ENCODE results near the gene KRT84. TPM values are rescaled to one million over a fixed set of nuclear protein-coding genes. Genes with fewer than 3 reads are reported as not detected.

The KRT84 gene
- total and polyA plus RNA-seq, 9 of the 15 experiments (the other 6 are each of a cell fraction or from before 2014, with no cell fraction given) = not detected

DNA sequence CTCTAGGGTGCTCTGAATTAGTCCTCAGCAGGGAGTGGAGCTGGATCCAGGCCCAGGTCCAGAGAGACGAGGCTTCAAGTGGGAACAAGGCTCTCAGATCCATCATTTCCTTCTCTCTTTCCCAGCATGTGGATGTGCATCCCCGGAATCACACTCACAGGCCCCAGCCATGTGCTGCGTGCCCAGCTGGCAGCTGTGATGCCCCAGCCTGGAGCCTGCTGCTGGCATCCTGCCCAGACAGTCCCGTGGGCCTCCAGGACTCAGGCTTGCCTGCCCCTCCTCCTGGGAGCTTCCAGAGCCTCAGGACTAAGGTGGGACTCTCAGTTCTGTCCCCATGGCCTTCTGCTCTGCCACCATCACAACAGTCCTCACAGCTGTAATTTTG, 6.2 kb upstream of the KRT84 start (continued):
- TF ChIP-seq, protein P1, sequence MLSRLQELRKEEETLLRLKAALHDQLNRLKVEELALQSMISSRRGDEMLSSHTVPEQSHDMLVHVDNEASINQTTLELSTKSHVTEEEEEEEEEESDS (CRISPR knock-in tag; IDR thresholded peaks at IDR 0.05) = no peak
- TF ChIP-seq, protein P2, sequence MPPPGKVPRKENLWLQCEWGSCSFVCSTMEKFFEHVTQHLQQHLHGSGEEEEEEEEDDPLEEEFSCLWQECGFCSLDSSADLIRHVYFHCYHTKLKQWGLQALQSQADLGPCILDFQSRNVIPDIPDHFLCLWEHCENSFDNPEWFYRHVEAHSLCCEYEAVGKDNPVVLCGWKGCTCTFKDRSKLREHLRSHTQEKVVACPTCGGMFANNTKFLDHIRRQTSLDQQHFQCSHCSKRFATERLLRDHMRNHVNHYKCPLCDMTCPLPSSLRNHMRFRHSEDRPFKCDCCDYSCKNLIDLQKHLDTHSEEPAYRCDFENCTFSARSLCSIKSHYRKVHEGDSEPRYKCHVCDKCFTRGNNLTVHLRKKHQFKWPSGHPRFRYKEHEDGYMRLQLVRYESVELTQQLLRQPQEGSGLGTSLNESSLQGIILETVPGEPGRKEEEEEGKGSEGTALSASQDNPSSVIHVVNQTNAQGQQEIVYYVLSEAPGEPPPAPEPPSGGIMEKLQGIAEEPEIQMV (tag; conservative IDR thresholded peaks at IDR 0.05; ENCODE audit: low read depth) = no peak
- TF ChIP-seq TEAD2 (tag; IDR thresholded peaks at IDR 0.05) (no peak), NUFIP1 (IDR thresholded peaks at IDR 0.05; ENCODE audit: partially characterized antibody) (no peak), CREBBP (IDR thresholded peaks at IDR 0.05; ENCODE audit: low read depth, low read length) (no peak), ZC3H11A (IDR thresholded peaks at IDR 0.05; ENCODE audit: low read depth, low read length) (no peak), ZNF551 (CRISPR knock-in tag; IDR thresholded peaks at IDR 0.05) (no peak)
- TF ChIP-seq, protein P3, sequence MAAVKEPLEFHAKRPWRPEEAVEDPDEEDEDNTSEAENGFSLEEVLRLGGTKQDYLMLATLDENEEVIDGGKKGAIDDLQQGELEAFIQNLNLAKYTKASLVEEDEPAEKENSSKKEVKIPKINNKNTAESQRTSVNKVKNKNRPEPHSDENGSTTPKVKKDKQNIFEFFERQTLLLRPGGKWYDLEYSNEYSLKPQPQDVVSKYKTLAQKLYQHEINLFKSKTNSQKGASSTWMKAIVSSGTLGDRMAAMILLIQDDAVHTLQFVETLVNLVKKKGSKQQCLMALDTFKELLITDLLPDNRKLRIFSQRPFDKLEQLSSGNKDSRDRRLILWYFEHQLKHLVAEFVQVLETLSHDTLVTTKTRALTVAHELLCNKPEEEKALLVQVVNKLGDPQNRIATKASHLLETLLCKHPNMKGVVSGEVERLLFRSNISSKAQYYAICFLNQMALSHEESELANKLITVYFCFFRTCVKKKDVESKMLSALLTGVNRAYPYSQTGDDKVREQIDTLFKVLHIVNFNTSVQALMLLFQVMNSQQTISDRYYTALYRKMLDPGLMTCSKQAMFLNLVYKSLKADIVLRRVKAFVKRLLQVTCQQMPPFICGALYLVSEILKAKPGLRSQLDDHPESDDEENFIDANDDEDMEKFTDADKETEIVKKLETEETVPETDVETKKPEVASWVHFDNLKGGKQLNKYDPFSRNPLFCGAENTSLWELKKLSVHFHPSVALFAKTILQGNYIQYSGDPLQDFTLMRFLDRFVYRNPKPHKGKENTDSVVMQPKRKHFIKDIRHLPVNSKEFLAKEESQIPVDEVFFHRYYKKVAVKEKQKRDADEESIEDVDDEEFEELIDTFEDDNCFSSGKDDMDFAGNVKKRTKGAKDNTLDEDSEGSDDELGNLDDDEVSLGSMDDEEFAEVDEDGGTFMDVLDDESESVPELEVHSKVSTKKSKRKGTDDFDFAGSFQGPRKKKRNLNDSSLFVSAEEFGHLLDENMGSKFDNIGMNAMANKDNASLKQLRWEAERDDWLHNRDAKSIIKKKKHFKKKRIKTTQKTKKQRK (IDR thresholded peaks at IDR 0.05; ENCODE audit: borderline replicate concordance, low read depth, low read length) = no peak
